Measurements from ENCODE around the gene KAZN. TPM values are rescaled to one million over a fixed set of nuclear protein-coding genes. Genes with fewer than 3 reads are reported as not detected.

The KAZN gene
- total and polyA plus RNA-seq, 2 of the 8 experiments (the other 6 are each of a cell fraction or from before 2014, with no cell fraction given), result 3.7 to 11.8 TPM

DNA sequence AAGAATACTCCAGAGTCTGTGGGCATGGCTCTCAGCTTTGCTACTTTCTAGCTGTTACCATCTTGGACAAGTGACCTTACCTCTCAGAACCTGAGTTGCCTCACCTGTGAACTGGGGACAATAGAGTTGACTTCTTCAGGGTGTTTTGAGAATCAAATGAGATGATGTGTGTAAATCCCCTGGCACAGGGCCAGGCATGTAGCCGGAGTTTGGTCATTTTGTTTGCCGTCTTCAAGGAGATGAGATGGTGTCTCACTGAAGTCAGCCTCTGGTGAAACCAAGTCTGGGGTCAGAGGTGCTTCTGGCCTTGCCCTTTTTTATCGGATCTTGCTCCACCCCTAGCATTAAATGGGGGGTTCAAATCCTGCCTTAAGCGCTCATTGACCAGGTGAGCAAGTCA, 405.9 kb downstream of the KAZN start:
- Histone ChIP-seq H3K9me3 (ENCODE audit: insufficient read depth in 2 of 2, low read depth in 1 of 2, low read length in 1 of 2) (no peaks in the 10 kb centered on the region), H4K91ac (replicated peaks; ENCODE audit: insufficient read length, low read length) (no peak overlapping the region), H3K27ac (ENCODE audit: low read depth, low read length) (no peak overlapping the region), H3K4me2 (ENCODE audit: insufficient read depth in 1 of 2, low read depth in 2 of 2, low read length in 2 of 2) (no peak overlapping the region), H2BK20ac (ENCODE audit: low read length) (no peak overlapping the region), H3K14ac (ENCODE audit: insufficient read length) (no peak overlapping the region), H4K5ac (ENCODE audit: insufficient read length, low read depth, low read length) (no peak overlapping the region), H2BK12ac (ENCODE audit: low read depth, low read length) (no peak overlapping the region), H3K9ac (replicated peaks in 1 of 4; ENCODE audit: extremely low read depth in 1 of 4, low read depth in 3 of 4, low read length in 3 of 4) (no peak overlapping the region), H3K56ac (replicated peaks; ENCODE audit: insufficient read length, low read depth, low read length) (no peak overlapping the region), H3K23ac (ENCODE audit: insufficient read length) (no peak overlapping the region), H4K20me1 (replicated peaks in 1 of 2; ENCODE audit: control insufficient read depth in 1 of 2, insufficient read depth in 2 of 2, low read length in 2 of 2) (no peaks in the 10 kb centered on the region), H2AK5ac (ENCODE audit: low read depth, low read length) (no peak overlapping the region), H3K18ac (ENCODE audit: extremely low read depth, low read length) (no peak overlapping the region), H3K79me1 (ENCODE audit: low read depth, low read length) (no peaks in the 10 kb centered on the region; the same call in 1 of the 2 replicates), H3K79me2 (ENCODE audit: control insufficient read depth in 1 of 2, insufficient read depth in 2 of 2, low read length in 2 of 2) (no peaks in the 10 kb centered on the region), H3K4ac (replicated peaks; ENCODE audit: insufficient read length, low read depth, low read length) (no peak overlapping the region), H4K8ac (ENCODE audit: extremely low read depth, insufficient read depth, low read length) (peak overlapping the region; percentile 36; the same call in 1 of the 2 replicates), H3K23me2 (ENCODE audit: low read depth, low read length) (no peaks in the 10 kb centered on the region; the same call in 1 of the 2 replicates), H2BK15ac (ENCODE audit: low read length) (no peak overlapping the region), H2AFZ (ENCODE audit: low read length) (no peak overlapping the region), H2BK120ac (replicated peaks; ENCODE audit: low read depth, low read length) (no peak overlapping the region), H3K4me1 (replicated peaks in 1 of 4; ENCODE audit: control insufficient read depth in 3 of 4, insufficient read depth in 4 of 4, low read length in 3 of 4) (peaks cover 0 to 6% (median 1%) of the 10 kb centered on the region in 4 experiments; a peak in 5 of 7 replicates), H2BK5ac (ENCODE audit: low read depth, low read length) (no peak overlapping the region), H3K4me3 (ENCODE audit: extremely low read depth in 1 of 4, insufficient read depth in 2 of 4, low read depth in 3 of 4, low read length in 4 of 4) (no peak overlapping the region), H3K36me3 (ENCODE audit: control insufficient read depth in 2 of 4, insufficient read depth in 4 of 4, low read length in 3 of 4) (no peaks in the 10 kb centered on the region), H3K27me3 (replicated peaks in 1 of 4; ENCODE audit: control insufficient read depth in 3 of 4, extremely low read depth in 1 of 4, insufficient read depth in 3 of 4, low read length in 3 of 4) (no peaks in the 10 kb centered on the region)
- FAIRE-seq (no peak), DNase-seq (ENCODE audit: low read depth in 1 of 2, low spot score in 2 of 2) (no peak)
- POLR2A ChIA-PET (ENCODE audit: partially characterized antibody), result no interaction called here
- WGBS, 2 experiments (ENCODE audit: extremely low coverage in 1 of 2, insufficient coverage in 1 of 2, insufficient read length in 1 of 2, insufficient replicate concordance in 2 of 2, low coverage in 1 of 2, low lambda C conversion rate in 2 of 2, missing lambda C conversion rate in 1 of 2), result 92% methylated on average over 4 of the region's 4 CpGs; no CpG with 5 or more reads in 1 of the 2 experiments
- no peak for TF ChIP-seq SRF (IDR thresholded peaks at IDR 0.05; ENCODE audit: low read depth, low read length)
- TF ChIP-seq NANOG (IDR thresholded peaks at IDR 0.05; ENCODE audit: insufficient read depth, low read depth, low read length, poor library complexity, severe bottlenecking), result no peak
- no peak for TF ChIP-seq SIRT6 (IDR thresholded peaks at IDR 0.05; ENCODE audit: low read length)
- no peak for TF ChIP-seq BCL11A (IDR thresholded peaks at IDR 0.05; ENCODE audit: low read depth in 2 of 2, low read length in 2 of 2)
- no peak for TF ChIP-seq SP4 (IDR thresholded peaks at IDR 0.05; ENCODE audit: low read length)
- TF ChIP-seq TCF12 (IDR thresholded peaks at IDR 0.05; ENCODE audit: low read depth, low read length), result no peak
- no peak for TF ChIP-seq NRF1 (IDR thresholded peaks at IDR 0.05; ENCODE audit: low read depth, low read length)
- TF ChIP-seq SP1 (IDR thresholded peaks at IDR 0.05; ENCODE audit: low read depth, low read length), result no peak
- no peak for TF ChIP-seq ASH2L (IDR thresholded peaks at IDR 0.05; ENCODE audit: low read length)
- CTCF ChIA-PET (ENCODE audit: partially characterized antibody), result no interaction called here
